NK-92 (cell line): ENCODE measurements around the gene MLF2.
"Not testable (repeated sequence)": the region's sequence is repeated elsewhere in the genome, so short reads cannot be mapped to it uniquely, and the experiment has no call there.

Experiments used
- DNase-seq: peaks from one replicate; lab custom pipeline; 2025; ENCODE audit not compliant: unreplicated experiment; lab: John Stamatoyannopoulos, UW

Gene MLF2

DNA sequence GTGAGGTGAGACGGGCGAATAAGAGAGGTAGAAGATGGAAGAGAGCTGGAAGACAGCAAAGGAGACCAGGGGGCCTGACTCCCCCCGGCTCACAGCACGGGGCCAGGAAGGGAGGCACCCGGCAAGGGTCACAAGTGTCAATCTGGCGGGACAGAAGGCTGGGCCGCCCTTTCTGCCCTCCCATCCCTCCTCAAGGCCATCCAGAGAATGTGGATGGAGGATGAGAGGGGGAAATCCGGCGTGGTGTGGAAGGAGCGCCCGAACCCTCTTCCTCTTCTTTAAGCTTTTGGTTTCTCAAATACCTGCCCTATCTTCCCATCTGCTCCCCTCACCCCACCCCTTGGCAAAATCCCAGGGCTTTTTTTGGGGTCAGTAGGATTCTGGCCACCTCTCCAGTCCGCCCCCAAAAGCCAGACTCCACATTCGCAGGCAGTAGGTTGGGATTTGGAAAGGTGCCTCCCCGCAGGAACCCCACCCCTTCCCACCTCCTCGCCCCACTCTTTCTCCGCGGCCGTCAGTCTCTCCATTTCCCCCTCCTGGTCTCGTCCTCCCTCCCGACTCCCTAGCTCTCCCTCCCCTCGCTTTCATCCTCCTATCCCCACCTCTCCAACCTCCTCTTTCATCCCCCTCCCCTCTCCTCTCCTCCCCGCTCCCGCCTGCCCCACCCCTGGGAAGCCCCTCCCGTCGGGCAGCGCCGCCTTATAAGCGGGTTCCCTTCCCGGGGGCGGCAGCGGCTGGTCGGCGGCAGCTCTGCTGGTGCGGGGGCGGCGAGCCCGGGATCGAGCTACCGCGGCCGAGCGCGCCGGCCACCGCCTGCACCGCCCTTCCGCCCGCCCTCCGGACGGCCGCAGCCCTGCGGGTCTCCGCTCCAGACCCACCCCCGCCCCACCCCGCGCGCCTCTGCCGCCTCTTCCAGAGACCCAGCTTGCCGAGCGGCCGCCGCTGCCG, 13.0 kb upstream of the MLF2 start, which contains the start of gene PTMS:
TSS of gene PTMS (plus strand) at position 730 of the 948 bp plus-strand sequence. CDS start 343 bp downstream, outside the sequence.
- DNase-seq = no peak

GRCh38 chr12:6765048-6765633, 12.2 kb upstream of the MLF2 start:
- no peak for DNase-seq

- no peak for DNase-seq
Observed at GRCh38 chr12:6764011-6764828, 11.3 kb upstream of the MLF2 start.

DNA sequence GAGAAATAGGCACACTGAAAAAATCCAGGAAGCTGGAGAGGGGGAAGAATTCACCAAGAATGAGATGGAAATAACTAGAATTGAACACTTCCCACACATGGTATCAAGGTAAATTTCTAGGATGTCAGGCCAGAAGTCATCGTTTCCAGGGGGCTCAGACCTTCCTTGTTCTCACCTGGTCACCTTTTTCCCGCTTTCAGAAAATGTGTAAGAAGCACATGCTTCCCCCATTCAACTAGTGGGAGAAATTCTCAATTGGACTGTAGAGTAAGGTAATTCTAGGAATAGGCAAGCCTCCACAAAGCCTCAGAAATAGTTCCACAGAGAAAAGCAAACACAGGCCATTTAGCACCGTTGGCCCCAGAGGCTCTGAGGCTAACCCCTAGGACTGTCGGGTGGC, 10.4 kb upstream of the MLF2 start:
- DNase-seq = no peak

DNA sequence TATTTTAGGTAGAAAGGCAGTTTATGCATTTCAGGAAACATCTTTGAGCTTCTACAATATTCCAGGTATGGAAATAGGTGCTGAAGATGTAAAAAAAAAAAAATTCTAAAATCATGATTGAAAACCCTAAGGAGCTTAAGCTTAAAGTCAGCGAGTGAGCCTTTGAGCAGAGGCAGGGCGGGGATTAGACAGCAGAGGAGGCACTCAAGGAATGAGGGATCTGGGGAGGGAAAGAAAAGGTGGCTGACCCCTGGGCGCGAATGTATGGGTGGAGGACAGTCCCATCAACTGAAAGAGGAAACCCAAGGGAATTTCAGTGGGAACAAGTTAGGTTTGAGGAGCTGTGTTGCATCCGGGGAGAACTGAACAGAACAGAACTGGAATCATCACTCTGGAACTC, 6.8 kb upstream of the MLF2 start:
- no peak for DNase-seq

DNA sequence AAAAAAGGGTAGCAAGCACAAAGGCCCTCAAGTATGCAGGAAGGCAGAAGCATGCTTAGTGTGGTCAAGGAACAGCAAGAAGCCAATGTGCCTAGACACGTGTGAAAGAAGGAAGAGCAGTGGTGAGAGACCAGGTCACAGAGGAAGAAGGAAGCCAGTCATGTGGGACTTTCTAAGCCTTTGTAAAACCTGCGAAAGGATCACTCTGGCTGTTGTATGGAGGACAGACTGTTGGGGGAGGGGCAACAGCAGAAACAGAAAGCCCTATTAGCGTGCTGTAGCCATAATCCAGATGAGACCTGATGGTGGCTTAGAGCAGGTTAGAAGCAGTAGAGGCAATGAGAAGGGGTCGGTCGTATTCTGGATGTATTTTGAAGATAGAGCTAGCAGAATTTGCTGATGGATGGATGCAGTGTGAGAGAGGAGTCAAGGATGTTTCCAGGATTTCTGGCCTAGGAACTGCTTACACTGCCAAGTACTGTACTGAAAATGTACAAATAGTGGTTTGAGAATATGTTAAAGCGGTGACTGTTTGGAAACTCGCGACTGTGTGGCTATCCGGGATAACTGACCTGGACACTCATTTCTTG, 5.7 kb upstream of the MLF2 start:
- no peak for DNase-seq

- DNase-seq = no peak
Observed at GRCh38 chr12:6757028-6757690, 4.2 kb upstream of the MLF2 start.

DNA sequence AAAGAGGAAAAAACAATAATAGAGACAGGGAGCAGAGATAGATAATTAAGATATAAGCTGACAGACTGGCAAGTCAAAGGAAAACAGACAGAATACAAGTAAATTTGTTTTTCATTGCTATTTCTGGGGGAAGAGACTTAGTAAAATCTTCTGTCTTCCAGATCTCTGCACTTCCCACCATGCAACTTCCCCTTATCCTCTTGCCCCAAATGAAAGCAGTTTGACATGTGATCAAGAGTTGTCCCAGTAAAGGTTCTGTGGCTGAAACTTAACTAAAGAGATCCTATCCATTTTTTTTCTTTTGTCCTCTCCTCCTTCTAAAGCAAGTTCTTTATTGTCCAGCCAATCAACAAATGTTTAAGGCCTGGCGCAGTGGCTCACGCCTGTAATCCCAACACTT, 1.5 kb upstream of the MLF2 start:
- DNase-seq = no peak

DNA sequence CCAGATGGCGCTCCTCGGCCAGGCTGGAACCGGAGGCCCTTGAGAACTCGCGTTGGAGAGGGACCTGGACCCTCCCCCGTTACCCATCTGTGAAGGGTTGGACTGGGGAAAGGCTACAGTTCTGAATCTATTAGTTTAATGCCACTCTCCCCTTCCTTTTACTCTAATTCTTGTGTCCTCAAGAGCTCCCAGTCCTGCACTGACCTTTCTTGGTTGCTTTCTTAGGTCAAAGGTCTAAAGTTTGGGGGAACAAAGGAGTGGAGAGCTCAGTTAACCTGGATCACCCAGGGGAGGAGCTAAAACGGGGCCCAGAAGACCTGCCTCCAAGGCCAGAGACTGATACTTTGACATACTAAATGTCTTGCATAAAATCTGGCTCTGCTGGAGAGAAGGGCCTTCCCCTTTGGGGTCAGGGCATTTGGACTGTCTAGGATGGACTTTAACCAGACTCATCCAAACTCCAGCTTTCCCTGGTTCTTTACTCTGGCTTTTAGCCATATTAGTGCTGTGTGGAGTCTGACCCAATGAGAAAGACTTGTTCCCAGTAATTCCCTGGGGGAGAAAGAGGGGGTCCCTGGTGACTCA, 923 bp upstream of the MLF2 start:
- DNase-seq = no peak

DNA sequence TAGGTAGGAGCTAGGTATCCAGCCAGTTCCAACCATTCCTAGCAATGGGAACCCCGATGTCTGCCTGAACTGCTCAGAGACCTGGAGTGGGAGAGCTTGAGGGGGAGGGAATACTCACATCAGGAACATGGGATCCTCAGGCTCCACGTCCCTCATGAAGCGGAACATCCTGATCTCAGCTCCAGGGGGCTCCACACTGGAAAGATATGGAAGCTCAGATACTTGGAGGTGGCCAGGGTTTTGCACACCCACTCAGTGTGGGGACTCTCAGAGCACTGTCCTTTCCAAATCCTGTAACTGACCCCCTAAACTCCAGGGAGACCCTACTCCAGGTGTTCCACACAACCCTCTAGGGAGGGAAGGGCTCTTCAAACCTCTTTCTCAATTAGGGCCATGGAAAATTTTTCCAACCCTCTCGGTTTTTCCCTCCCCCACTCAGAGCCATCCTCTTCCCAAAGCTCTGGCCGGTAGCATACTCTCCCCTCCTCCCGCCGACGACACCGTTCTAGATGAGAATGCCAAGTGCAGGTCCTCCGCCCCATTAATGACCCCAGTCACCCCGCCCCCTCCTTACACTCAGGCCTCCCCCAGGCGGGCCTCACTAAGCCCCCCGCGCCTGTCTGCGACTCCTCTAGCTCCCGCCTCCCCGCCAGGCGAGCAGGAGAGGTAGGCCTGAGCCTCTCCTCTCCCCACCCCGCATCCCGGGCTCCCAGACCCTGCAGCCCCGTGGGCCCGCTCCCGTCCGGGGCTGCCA, 597 bp downstream of the MLF2 start:
- DNase-seq = no peak

- DNase-seq = no peak
Observed at GRCh38 chr12:6751767-6752166, 1.2 kb downstream of the MLF2 start.

- no peak for DNase-seq
Observed at GRCh38 chr12:6750506-6750905, 2.4 kb downstream of the MLF2 start.

DNA sequence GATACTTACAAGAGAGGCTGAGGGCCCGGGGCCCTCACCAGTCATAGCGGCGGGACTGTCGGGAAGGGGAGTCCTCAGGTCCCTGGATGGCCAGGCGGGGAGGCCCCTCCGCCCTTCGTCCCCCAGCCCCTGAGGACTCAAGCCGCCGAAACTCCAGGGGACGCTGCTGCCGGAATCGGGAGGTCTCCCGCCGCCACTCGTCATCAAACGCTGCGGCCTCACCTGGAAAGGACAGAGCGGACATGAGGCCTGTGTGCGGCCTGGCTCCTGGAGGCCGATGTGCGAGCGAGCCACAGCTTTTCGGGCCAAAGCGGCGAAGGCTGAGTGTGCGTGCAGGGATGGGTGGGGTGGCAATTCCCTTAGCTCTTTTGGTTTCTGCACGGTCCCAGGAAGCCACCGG, 4.2 kb downstream of the MLF2 start:
- DNase-seq = no peak

GRCh38 chr12:6747216-6747615, 5.7 kb downstream of the MLF2 start:
- DNase-seq = no peak

DNA sequence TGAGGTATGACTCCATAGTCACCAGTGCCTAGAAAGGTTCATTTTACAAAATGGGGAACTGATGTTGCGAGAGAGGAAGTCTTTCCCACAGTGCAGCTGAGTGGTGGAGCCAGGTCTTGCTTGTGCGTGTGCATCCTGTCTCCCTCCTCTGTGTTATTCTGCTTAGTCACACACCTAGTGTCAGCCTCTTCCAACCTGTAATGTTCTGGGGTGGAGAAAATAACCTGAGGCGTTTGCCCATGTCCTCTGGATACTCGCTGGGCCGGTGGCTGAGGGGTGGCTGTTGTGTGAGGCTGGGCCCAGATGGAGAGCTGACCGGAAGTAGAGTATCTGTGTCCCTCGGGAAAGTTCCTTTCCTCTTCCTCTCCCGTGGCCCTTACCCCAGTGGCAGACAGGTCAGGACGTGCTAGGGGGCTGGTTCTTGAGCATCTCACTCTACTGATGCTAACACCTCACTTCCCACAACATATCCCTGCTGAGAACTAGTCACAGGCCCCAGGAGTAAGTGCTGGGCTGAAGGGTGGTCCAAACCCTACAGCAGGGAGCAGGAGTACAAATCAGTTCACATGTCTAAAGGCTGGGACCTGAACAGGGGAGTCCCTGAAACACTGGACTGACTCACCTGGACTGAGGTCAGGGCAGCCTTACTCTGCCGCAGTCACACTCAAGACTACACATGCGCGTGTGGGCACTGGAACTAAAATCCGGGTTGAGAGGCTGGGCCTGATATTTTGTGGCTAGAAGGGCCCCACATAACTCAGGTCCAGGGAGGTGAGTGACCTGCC, 7.0 kb downstream of the MLF2 start:
- no peak for DNase-seq

- DNase-seq = not testable (repeated sequence)
Observed at GRCh38 chr12:6743300-6743699, 9.6 kb downstream of the MLF2 start.

- DNase-seq = no peak
Observed at GRCh38 chr12:6742834-6743233, 10.1 kb downstream of the MLF2 start.

GRCh38 chr12:6742080-6742479, 10.9 kb downstream of the MLF2 start:
- not testable (repeated sequence) for DNase-seq

DNA sequence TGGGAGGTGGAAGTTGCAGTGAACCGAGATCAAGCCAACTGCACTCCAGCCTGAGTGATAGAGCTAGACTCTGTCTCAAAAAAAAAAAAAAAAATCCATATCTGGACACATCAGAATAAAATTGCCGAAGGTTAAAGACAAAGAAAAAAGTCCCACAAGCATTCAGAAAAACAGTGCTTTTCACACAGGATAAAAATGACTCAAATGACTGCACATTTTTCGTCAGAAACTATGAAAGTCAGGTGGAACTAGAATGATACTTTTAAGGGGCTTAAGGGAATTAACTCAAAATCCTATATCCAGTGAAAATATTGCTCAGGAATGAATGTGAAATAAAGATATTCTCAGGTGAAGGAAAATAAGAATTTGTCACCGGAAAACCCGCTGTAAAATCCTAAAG, 16.2 kb downstream of the MLF2 start:
- no peak for DNase-seq
